Stimulated activated naive CD8-positive, alpha-beta T cell treated with anti-CD3 and anti-CD28 coated beads, Interleukin-15, amount 100 ng/mL, for 72 hours (primary cell): ENCODE results near the gene TSC1.

Experiments used
- ATAC-seq: fragments of 150-1000 bp; cut with Tn5 transposase; 2 replicates; pipeline ENCODE4 v1.10.0; 2021; ENCODE audit warnings: mild to moderate bottlenecking, moderate library complexity
- DNase-seq, 2 donors: peaks; one replicate each; pipeline ENCODE4 v3.0.0; 2021 to 2022
- H3K27ac Mint-ChIP-seq, 2 donors: one replicate each; pipeline ENCODE4 v1.8.0; 2022; ENCODE audit warnings: mild to moderate bottlenecking in 2 of 2, mixed read lengths in 2 of 2, moderate library complexity in 2 of 2
- H3K27me3 Mint-ChIP-seq: one replicate; pipeline ENCODE4 v1.8.0; 2022; ENCODE audit warnings: mixed read lengths
- H3K4me1 Mint-ChIP-seq: one replicate; pipeline ENCODE4 v1.8.0; 2022; ENCODE audit warnings: mild to moderate bottlenecking, mixed read lengths
- H3K4me3 Mint-ChIP-seq, 2 donors: one replicate each; pipeline ENCODE4 v1.8.0; 2022; ENCODE audit warnings: mild to moderate bottlenecking in 2 of 2, mixed read lengths in 2 of 2, moderate library complexity in 1 of 2
- H3K9me3 Mint-ChIP-seq, 2 donors: one replicate each; pipeline ENCODE4 v1.8.0; 2022; ENCODE audit warnings: mixed read lengths in 2 of 2

Gene TSC1

DNA sequence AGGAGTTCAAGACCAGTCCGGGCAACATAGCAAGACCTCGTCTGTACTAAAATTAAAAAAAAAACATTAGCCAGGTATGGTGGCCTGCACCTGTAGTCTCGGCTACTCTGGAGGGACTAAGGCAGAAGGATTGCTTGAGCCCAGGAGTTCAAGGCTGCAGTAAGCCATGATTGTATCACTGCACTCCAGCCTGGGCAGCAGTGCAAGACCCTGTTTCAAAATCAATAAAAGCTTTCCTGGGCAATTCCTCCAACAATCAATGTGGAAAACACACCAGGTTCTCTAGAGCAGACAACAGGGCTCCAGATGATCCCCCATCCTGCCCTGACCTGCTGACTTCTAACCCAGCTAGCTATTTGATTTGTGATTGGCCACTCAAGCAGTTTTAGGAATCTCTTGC, 67.6 kb downstream of the TSC1 start:
- peaks cover 34% of the 10 kb centered on the region for H3K4me1 Mint-ChIP-seq
- no peaks in the 10 kb centered on the region for H3K9me3 Mint-ChIP-seq
- H3K4me3 Mint-ChIP-seq, result peak overlapping the region; percentile 84 to 85
- no peak overlapping the region for H3K27ac Mint-ChIP-seq
- no peaks in the 10 kb centered on the region for H3K27me3 Mint-ChIP-seq
- ATAC-seq (no peak), DNase-seq (no peak)

DNA sequence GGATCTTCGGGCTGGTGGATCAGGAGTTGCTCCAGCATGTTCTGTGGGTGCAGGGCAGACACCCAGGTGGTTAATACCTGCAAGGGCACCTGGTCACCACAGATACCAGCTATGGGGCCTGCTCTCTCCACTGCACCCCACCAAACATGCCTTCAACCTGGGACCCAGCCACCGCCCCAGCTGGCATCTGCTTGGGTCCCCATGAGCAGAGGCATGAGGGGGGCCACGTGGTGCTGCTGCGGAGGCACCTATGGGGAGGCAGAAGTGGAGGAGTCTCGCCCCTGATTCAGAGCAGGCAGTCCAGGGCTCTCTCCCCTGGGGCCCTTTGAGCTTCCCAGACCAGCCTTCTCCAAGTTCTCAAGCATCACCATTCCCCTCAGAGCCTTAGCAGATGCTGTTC, 69.3 kb downstream of the TSC1 start:
- DNase-seq, result no peak
- no peak overlapping the region for H3K27ac Mint-ChIP-seq
- no peaks in the 10 kb centered on the region for H3K27me3 Mint-ChIP-seq
- peaks cover 29% of the 10 kb centered on the region for H3K4me1 Mint-ChIP-seq
- ATAC-seq, result no peak
- H3K4me3 Mint-ChIP-seq, result no peak overlapping the region
- no peaks in the 10 kb centered on the region for H3K9me3 Mint-ChIP-seq

DNA sequence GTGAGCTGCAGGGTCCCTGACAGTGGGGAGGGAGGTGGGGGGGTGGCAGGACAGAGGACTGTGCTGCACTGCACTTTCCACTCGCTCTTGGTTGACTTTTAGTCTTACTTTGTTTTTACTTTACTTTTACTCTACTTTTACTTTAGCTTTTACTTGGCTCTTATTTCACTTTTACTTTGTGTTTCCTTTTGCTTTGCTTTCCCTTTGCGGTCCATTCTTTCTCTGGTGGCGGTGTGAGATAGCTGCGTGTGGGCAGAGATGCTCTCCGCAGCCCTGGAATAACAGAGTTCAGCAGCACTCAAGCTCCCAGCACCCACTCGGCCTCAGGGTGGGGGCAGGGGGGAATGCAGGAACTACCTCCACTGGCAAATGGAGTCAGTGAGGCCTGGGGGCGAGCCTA, 71.0 kb downstream of the TSC1 start:
- Mint-ChIP-seq H3K27ac (no peak overlapping the region), H3K9me3 (no peaks in the 10 kb centered on the region), H3K4me1 (peaks cover 13% of the 10 kb centered on the region), H3K4me3 (peak overlapping the region in 1 of 2 donors; percentile 7), H3K27me3 (no peaks in the 10 kb centered on the region)
- no peak for ATAC-seq
- no peak for DNase-seq

DNA sequence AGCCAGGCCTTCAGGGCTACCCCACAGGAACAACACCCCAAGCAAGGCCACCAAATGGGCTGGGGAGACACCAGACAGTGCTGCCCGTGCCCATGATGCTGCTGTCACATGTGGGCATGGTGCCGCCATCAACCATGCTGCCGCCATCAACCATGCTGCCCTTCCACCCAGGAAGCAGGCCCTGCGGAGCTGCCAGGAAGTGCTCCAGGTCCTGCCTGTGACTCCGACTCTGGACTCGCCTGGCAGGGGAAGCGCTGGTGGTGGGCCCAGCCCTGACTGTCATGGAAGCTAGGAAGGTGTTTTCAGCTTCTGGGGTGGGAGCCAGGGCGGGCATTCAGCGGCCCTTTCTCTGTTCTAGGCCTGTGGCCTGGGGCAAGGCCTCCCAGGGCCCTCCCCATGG, 75.2 kb downstream of the TSC1 start:
- Mint-ChIP-seq H3K4me3 (no peak overlapping the region), H3K27me3 (no peaks in the 10 kb centered on the region), H3K9me3 (no peaks in the 10 kb centered on the region), H3K27ac (no peak overlapping the region), H3K4me1 (peaks cover 13% of the 10 kb centered on the region)
- no peak for DNase-seq
- no peak for ATAC-seq

DNA sequence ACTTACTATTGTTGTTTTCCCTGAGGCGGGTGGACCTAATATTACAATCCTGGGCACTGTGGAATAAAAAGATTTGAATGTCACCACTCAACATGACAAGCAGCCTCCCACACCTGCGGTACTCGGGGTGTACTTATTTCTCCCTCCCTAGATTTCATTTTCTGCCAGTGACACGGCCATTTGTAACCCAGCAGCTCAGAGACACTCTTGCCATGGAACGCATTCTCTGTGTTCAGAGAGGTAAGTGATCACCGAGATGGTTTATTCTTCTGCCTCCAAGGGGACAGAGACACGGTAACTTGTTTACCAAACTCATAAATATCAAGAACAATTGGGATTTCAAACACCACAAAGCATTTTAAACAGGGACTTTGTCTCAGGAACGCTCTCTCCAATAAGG, 77.5 kb downstream of the TSC1 start:
- Mint-ChIP-seq H3K4me1 (peaks cover 25% of the 10 kb centered on the region), H3K4me3 (no peak overlapping the region), H3K27ac (peak overlapping the region in 1 of 2 donors; percentile 44), H3K27me3 (no peaks in the 10 kb centered on the region), H3K9me3 (no peaks in the 10 kb centered on the region)
- ATAC-seq (no peak), DNase-seq (no peak)

DNA sequence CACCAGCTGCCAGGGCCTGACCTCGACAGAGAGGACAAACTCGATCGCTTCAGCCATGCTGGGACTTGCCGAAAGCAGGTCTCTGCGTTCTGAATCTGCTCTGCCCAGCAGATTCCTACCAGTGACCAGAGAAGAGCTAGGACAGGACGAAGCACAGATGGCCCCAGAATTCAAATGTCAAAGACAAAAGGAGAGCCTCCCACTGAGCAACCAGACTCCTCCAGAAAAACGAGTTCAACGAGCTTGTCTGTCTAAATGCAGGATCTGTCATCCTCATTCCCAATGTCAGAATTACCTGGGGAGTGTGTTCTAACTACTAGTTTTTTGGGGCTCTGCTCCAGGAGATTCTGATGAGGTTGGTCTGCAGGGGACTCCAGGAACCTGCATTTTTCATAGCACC, 79.7 kb downstream of the TSC1 start:
- Mint-ChIP-seq H3K4me3 (no peak overlapping the region), H3K27ac (peak overlapping the region in 1 of 2 donors; percentile 83)

DNA sequence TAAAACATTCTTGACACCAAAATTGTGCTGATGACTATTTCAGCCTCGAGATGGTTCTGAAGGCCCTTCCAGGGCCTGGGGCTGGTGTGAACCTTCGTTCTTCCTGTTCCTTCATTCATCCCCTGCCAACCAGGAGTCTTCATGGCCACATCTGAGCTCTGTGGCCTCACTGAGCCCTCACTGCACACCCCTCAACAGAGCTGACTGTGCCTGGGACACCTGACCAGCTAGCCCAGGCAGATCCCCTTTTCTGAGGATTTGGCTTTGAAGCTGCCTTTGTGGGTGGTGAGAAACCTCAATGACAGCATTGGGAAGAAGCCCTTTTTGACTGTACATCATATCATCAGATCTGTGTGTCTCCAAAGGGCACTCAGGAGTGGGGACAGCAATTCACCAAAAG, 80.1 kb downstream of the TSC1 start:
- no peak overlapping the region for H3K27ac Mint-ChIP-seq
- ATAC-seq (peak; percentile 70), DNase-seq (no peak)
- H3K9me3 Mint-ChIP-seq, result no peaks in the 10 kb centered on the region
- peaks cover 13% of the 10 kb centered on the region for H3K27me3 Mint-ChIP-seq
- H3K4me1 Mint-ChIP-seq, result peaks cover 26% of the 10 kb centered on the region
- H3K4me3 Mint-ChIP-seq, result no peak overlapping the region

More for the DNA sequence above, 79.7 kb downstream of the TSC1 start:
- ATAC-seq (no peak), DNase-seq (no peak)
- no peaks in the 10 kb centered on the region for H3K9me3 Mint-ChIP-seq
- peaks cover 10% of the 10 kb centered on the region for H3K27me3 Mint-ChIP-seq
- H3K4me1 Mint-ChIP-seq, result peaks cover 26% of the 10 kb centered on the region

DNA sequence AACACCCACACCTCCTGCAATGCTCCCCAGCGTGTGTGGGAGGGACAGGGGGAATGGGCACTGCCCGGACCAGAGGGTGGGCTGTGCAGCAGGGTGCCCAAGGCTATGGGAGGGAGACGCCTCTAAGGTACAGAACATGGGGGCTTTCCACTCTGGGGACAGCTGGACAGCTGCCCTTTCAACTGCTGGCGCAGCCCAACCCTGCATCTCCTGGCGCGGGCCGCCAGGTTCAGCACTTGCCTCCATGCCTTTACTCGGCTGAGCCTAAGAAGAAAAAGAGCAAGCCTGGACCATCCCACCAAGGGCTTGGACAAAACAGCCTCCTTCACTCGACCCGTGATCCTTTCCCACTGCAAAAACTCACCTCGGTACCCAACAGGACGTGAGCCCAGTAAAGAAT, 81.3 kb downstream of the TSC1 start:
- DNase-seq (no peak), ATAC-seq (no peak)
- no peak overlapping the region for H3K4me3 Mint-ChIP-seq
- peaks cover 22% of the 10 kb centered on the region for H3K27me3 Mint-ChIP-seq
- no peak overlapping the region for H3K27ac Mint-ChIP-seq
- H3K9me3 Mint-ChIP-seq, result no peaks in the 10 kb centered on the region
- H3K4me1 Mint-ChIP-seq, result peaks cover 26% of the 10 kb centered on the region

DNA sequence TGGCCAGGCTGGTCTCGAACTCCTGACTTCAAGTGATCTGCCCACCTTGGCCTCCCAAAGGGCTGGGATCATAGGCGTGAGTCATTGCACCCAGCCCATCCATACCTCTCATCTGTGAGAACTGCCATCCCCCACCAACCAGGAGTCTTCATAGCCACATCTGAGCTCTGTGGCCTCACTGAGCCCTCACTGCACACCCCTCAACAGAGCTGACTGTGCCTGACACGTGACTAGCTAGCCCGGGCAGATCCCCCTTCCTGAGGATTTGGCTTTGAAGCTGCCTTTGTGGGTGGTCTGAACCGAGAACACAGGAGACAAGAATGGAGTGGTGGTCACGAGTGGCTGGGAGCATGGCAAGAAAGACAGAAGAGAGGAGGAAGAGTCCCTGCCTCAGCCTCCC, 81.9 kb downstream of the TSC1 start:
- peaks cover 25% of the 10 kb centered on the region for H3K27me3 Mint-ChIP-seq
- H3K4me3 Mint-ChIP-seq, result peak overlapping the region in 1 of 2 donors; percentile 36
- peaks cover 26% of the 10 kb centered on the region for H3K4me1 Mint-ChIP-seq
- H3K9me3 Mint-ChIP-seq, result no peaks in the 10 kb centered on the region
- peak in 1 of 2 donors; percentile 22 for DNase-seq
- peak; percentile 79 for ATAC-seq
- H3K27ac Mint-ChIP-seq, result peak overlapping the region in 1 of 2 donors; percentile 47

DNA sequence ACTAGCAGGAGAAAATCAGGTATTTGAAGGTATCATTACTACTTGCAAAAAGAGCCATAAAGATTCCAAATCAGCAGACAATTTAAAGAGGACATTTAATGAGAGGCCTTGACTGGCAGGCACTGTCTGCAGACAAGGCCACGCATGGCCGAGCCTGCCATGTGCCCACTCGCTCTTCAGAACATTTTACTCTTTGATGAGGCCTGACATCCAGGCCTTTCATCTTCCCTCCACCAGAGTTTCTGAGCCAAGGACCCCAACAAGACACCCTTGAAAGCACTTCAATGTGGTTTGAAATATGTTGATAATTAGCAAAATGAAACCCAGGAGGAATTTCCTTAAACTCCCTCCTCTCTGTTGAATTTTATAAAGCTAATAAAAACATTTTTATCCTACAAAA, 82.8 kb downstream of the TSC1 start:
- Mint-ChIP-seq H3K27ac (no peak overlapping the region), H3K27me3 (peaks cover 25% of the 10 kb centered on the region)

DNA sequence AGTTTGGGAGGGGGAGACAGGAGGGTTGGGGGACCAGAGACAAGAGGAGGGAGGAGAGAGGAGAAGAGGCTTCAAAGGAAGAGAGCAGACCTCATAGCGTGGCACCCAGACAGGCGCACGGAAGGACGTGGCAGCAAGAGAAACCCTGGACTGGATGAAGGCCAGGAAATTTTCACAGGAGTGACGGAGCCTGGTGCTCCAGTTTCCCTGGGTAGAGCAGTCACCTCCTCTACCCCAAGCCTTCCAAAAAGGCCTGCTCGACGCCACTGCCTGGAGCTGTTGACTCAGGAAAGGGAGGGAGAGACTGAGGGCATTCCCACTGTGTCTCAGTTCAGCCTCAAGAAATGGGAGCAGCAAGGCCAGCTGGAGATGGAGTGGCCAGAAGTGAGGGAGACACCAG, 85.7 kb downstream of the TSC1 start:
- no peak overlapping the region for H3K4me3 Mint-ChIP-seq
- peaks cover 22% of the 10 kb centered on the region for H3K4me1 Mint-ChIP-seq
- ATAC-seq (no peak), DNase-seq (no peak)
- H3K9me3 Mint-ChIP-seq, result no peaks in the 10 kb centered on the region
- peaks cover 25% of the 10 kb centered on the region for H3K27me3 Mint-ChIP-seq
- H3K27ac Mint-ChIP-seq, result peak overlapping the region; percentile 31 to 92

More for the DNA sequence above, 82.8 kb downstream of the TSC1 start:
- ATAC-seq (no peak), DNase-seq (no peak)
- Mint-ChIP-seq H3K9me3 (no peaks in the 10 kb centered on the region), H3K4me3 (no peak overlapping the region), H3K4me1 (peaks cover 26% of the 10 kb centered on the region)

DNA sequence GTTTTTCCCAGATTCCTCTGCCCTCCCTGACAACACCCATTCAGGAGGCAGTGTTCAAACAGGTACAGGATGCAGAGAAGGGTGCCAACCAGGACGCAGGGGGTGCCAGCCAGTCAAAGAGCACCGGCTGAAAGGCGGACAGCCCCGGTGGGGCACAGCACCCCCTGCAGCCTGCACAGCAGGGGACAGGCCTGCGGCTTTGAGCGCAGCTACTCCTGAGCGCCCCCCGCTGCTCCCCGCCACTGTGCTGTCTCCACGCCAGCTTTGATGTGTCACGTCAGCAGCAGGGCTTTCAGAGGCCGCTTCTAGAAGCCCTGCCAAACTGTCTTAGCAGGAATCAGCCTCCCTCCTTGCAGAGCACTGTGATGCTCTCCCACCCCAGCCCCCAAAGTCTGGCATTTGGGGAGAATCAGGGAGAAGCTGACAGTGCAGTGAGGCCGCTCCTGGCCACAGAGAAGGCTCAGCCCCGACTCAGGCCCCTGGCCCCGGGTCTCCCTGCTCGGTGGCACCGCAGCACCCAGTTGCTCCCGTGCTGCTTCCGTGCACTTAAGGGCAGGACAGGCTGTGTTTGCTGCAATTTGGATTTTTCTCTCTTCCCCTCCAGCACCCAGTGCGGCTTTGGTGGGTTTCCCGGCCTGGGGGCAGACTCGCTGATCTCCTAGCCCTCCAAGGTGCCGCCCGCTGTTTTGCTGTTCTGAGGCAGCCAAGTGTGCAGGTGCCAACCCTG, 86.6 kb downstream of the TSC1 start:
- no peaks in the 10 kb centered on the region for H3K9me3 Mint-ChIP-seq
- H3K27ac Mint-ChIP-seq, result peak overlapping the region in 1 of 2 donors; percentile 71
- H3K4me1 Mint-ChIP-seq, result peaks cover 17% of the 10 kb centered on the region

DNA sequence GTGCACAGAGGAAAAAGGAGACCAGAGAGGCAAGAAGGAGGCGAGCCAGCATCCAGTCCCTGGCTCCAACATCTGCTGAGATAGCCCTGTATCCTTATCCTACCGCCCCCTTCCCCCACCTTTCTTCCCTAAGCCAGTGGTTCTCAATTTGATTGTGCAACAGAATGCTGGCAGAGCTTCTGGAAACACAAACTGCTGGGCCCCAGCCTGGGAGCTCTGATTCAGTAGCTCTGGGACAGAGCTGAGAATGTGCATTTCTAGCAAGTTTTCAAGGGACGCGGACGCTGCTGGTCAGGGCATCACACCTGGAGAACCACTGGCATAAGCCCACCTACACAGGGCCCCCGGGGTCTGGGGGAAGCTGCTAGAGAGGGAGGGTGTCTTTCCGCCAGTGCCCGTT, 87.4 kb downstream of the TSC1 start:
- H3K4me1 Mint-ChIP-seq, result peaks cover 9% of the 10 kb centered on the region
- peaks cover 26% of the 10 kb centered on the region for H3K27me3 Mint-ChIP-seq
- no peak for ATAC-seq
- no peak for DNase-seq
- no peak overlapping the region for H3K27ac Mint-ChIP-seq
- H3K9me3 Mint-ChIP-seq, result no peaks in the 10 kb centered on the region
- H3K4me3 Mint-ChIP-seq, result no peak overlapping the region

More for the DNA sequence above, 86.6 kb downstream of the TSC1 start:
- ATAC-seq (no peak), DNase-seq (no peak)
- Mint-ChIP-seq H3K27me3 (peaks cover 25% of the 10 kb centered on the region), H3K4me3 (no peak overlapping the region)

DNA sequence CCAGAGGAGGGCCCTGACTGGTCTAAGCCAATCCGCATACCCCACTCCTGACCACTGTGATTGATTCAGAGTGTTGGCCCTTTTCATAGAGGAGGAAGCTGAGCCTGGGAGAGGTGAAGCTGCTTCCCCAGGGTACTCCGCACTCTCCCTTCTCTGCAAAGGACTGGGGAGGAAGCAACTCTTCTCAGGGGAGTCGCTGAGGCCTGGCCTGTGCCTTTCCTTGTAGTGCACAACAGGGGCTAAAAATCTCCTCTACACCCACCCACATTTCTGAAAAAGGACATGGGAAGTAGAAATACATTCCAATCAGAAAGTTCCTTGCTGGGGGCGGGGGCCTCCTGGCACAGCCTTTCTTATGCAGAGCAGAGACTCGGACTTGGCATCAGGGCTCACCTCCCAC, 88.5 kb downstream of the TSC1 start:
- peaks cover 16% of the 10 kb centered on the region for H3K4me1 Mint-ChIP-seq
- no peaks in the 10 kb centered on the region for H3K9me3 Mint-ChIP-seq
- no peak overlapping the region for H3K4me3 Mint-ChIP-seq

DNA sequence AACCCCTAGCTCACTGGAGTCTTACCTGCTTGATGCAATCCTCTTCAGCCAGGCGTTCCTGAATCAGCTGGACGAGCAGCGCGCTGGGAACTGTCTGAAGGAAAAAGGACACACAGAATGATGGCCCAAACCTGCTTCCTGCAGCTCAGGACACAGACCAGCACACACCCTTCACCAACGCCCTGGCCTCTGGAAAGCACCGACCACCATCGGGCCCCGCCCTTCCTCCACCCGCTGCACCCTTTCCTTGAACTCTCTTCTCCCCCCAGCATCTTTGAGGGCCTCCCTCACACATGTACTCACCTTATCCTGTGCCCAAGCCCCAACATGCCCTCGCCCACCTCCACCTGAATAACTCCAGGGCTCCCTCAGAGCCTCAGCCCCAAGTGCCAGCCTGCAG, 89.6 kb downstream of the TSC1 start:
- Mint-ChIP-seq H3K9me3 (no peaks in the 10 kb centered on the region), H3K27ac (peak overlapping the region in 1 of 2 donors; percentile 9)

More for the DNA sequence above, 88.5 kb downstream of the TSC1 start:
- Mint-ChIP-seq H3K27ac (no peak overlapping the region), H3K27me3 (peaks cover 32% of the 10 kb centered on the region)
- ATAC-seq, result no peak
- no peak for DNase-seq

DNA sequence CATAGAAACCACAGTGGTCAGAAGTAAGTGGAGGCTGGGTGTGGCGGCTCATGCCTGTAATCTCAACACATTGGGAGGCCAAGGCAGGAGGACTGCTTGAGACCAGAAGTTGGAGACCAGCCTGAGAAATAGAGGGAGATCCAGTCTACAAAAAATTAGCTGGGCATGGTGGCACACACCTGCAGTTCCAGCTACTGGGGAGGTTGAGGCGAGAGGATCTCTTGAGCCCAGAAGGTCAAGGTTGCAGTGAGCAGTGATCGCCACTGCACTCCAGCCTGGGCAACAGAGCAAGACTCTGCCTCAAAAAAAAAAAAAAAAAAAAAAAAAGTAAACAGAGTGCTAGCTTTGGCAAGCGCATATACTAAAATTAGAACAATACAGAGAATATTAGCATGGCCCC, 90.9 kb downstream of the TSC1 start:
- no peaks in the 10 kb centered on the region for H3K9me3 Mint-ChIP-seq
- H3K4me3 Mint-ChIP-seq, result no peak overlapping the region
- H3K27ac Mint-ChIP-seq, result no peak overlapping the region
- peaks cover 34% of the 10 kb centered on the region for H3K4me1 Mint-ChIP-seq
- peaks cover 14% of the 10 kb centered on the region for H3K27me3 Mint-ChIP-seq
- DNase-seq, result no peak
- ATAC-seq, result no peak

More for the DNA sequence above, 89.6 kb downstream of the TSC1 start:
- no peak for ATAC-seq
- H3K27me3 Mint-ChIP-seq, result peaks cover 23% of the 10 kb centered on the region
- peaks cover 22% of the 10 kb centered on the region for H3K4me1 Mint-ChIP-seq
- DNase-seq, result no peak
- H3K4me3 Mint-ChIP-seq, result no peak overlapping the region
